H9 (cell line): ENCODE results near the gene PITX1. TPM values are rescaled to one million over a fixed set of nuclear protein-coding genes. Genes with fewer than 3 reads are reported as not detected.

Experiments used
- DNase-seq: peaks from one replicate; pipeline ENCODE4 v3.0.0-alpha.2; 2017
- H2AFZ ChIP-seq: one replicate; pipeline ENCODE4 v1.6.1; 2013; ENCODE audit warnings: mild to moderate bottlenecking, low read length, control low read depth, moderate library complexity
- H2AK5ac ChIP-seq: 2 replicates; pipeline ENCODE4 v1.6.1; 2013; ENCODE audit warnings: low read length, control low read depth, mixed read lengths; ENCODE audit not compliant: insufficient read length
- H2BK120ac ChIP-seq: one replicate; pipeline ENCODE4 v1.6.1; 2013; ENCODE audit warnings: low read depth, mild to moderate bottlenecking, low read length, control low read depth, inconsistent platforms; ENCODE audit not compliant: poor library complexity, severe bottlenecking
- H2BK12ac ChIP-seq: 2 replicates; pipeline ENCODE4 v1.6.1; 2013; ENCODE audit warnings: low read length, control low read depth, mixed read lengths, low read depth; ENCODE audit not compliant: insufficient read length
- H2BK15ac ChIP-seq: 2 replicates; pipeline ENCODE4 v1.6.1; 2013; ENCODE audit warnings: low read depth, low read length, control low read depth
- H2BK20ac ChIP-seq: one replicate; pipeline ENCODE4 v1.6.1; 2013; ENCODE audit warnings: low read depth, mild to moderate bottlenecking, low read length, control low read depth, inconsistent platforms; ENCODE audit not compliant: poor library complexity, severe bottlenecking
- H2BK5ac ChIP-seq: 2 replicates; pipeline ENCODE4 v1.6.1; 2013; ENCODE audit warnings: low read length, control low read depth, mixed read lengths; ENCODE audit not compliant: insufficient read length
- H3K14ac ChIP-seq: 2 replicates; pipeline ENCODE4 v1.6.1; 2013; ENCODE audit warnings: low read length, control low read depth; ENCODE audit not compliant: insufficient read depth
- H3K18ac ChIP-seq: 2 replicates; pipeline ENCODE4 v1.6.1; 2013; ENCODE audit warnings: low read depth, mild to moderate bottlenecking, mixed read lengths, low read length, control low read depth; ENCODE audit not compliant: insufficient read length
- H3K23ac ChIP-seq: 2 replicates; pipeline ENCODE4 v1.6.1; 2013; ENCODE audit warnings: low read length, control low read depth, mixed read lengths, low read depth; ENCODE audit not compliant: insufficient read length
- H3K23me2 ChIP-seq: 2 replicates; pipeline ENCODE4 v1.6.1; 2013; ENCODE audit warnings: low read depth, mild to moderate bottlenecking, mixed read lengths, low read length, control low read depth; ENCODE audit not compliant: insufficient read length, poor library complexity, severe bottlenecking
- H3K27ac ChIP-seq: 2 replicates; pipeline ENCODE4 v1.5.1; 2013; ENCODE audit warnings: low read length, control low read depth, mixed read lengths, low read depth; ENCODE audit not compliant: insufficient read length
- H3K27me3 ChIP-seq: 2 replicates; pipeline ENCODE4 v1.6.1; 2013; ENCODE audit warnings: low read length, control low read depth, inconsistent platforms; ENCODE audit not compliant: insufficient read depth
- H3K4ac ChIP-seq: 2 replicates; pipeline ENCODE4 v1.6.1; 2013; ENCODE audit warnings: low read depth, mild to moderate bottlenecking, control low read depth, inconsistent platforms, low read length, moderate library complexity
- H3K4me1 ChIP-seq: 2 replicates; pipeline ENCODE4 v1.6.1; 2013; ENCODE audit warnings: low read length, control low read depth, inconsistent platforms; ENCODE audit not compliant: insufficient read depth
- H3K4me2 ChIP-seq: 2 replicates; pipeline ENCODE4 v1.6.1; 2013; ENCODE audit warnings: low read length, control low read depth, mixed read lengths; ENCODE audit not compliant: insufficient read length, insufficient read depth
- H3K56ac ChIP-seq: 2 replicates; pipeline ENCODE4 v1.6.1; 2013; ENCODE audit warnings: low read depth, mild to moderate bottlenecking, mixed read lengths, low read length, control low read depth; ENCODE audit not compliant: insufficient read length
- H3K79me1 ChIP-seq: 2 replicates; pipeline ENCODE4 v1.6.1; 2013; ENCODE audit warnings: low read depth, mild to moderate bottlenecking, moderate library complexity, low read length, control low read depth, inconsistent platforms; ENCODE audit not compliant: insufficient read depth, poor library complexity, severe bottlenecking
- H3K79me2 ChIP-seq: 2 replicates; pipeline ENCODE4 v1.6.1; 2013; ENCODE audit warnings: low read length, control low read depth, inconsistent platforms; ENCODE audit not compliant: insufficient read depth
- H3K9ac ChIP-seq: 2 replicates; pipeline ENCODE4 v1.6.1; 2013; ENCODE audit warnings: low read length, control low read depth, mixed read lengths; ENCODE audit not compliant: insufficient read length; ENCODE audit errors: extremely low read depth
- H3K9me3 ChIP-seq: one replicate; pipeline ENCODE4 v1.6.1; 2013; ENCODE audit warnings: low read depth, low read length, inconsistent platforms; ENCODE audit not compliant: control insufficient read depth
- H3T11ph ChIP-seq: one replicate; pipeline ENCODE4 v1.6.1; 2013; ENCODE audit warnings: mild to moderate bottlenecking, low read length, control low read depth, inconsistent platforms
- H4K20me1 ChIP-seq: one replicate; pipeline ENCODE4 v1.6.1; 2013; ENCODE audit not compliant: control insufficient read depth, insufficient read length, insufficient read depth
- H4K5ac ChIP-seq: 2 replicates; pipeline ENCODE4 v1.6.1; 2013; ENCODE audit warnings: low read depth, mild to moderate bottlenecking, mixed read lengths, low read length, control low read depth; ENCODE audit not compliant: insufficient read length
- H4K8ac ChIP-seq: replicated peaks from 2 replicates; pipeline ENCODE4 v1.6.1; 2013; ENCODE audit warnings: low read length, control low read depth, mixed read lengths, low read depth; ENCODE audit not compliant: insufficient read length
- H4K91ac ChIP-seq: 2 replicates; pipeline ENCODE4 v1.6.1; 2013; ENCODE audit warnings: low read depth, mild to moderate bottlenecking, moderate library complexity, mixed read lengths, low read length, control low read depth; ENCODE audit not compliant: insufficient read length
- H3K27ac Mint-ChIP-seq, 3 experiments: 2 replicates in 2 of 3; 3 replicates in 1 of 3; pipeline ENCODE4 v1.8.0; 2020 to 2021; ENCODE audit warnings: mixed read lengths in 3 of 3, mild to moderate bottlenecking in 1 of 3, moderate library complexity in 1 of 3
- H3K27me3 Mint-ChIP-seq: 2 replicates; pipeline ENCODE4 v1.8.0; 2021; ENCODE audit warnings: low read depth, mild to moderate bottlenecking, moderate library complexity, mixed read lengths
- H3K36me3 Mint-ChIP-seq, 3 experiments: 2 replicates in 2 of 3; 3 replicates in 1 of 3; pipeline ENCODE4 v1.8.0; 2020 to 2021; ENCODE audit warnings: low read depth in 3 of 3, mixed read lengths in 3 of 3; ENCODE audit not compliant: insufficient read depth in 1 of 3
- H3K4me1 Mint-ChIP-seq, 2 experiments: 2 replicates each; pipeline ENCODE4 v1.8.0; 2020; ENCODE audit warnings: mixed read lengths in 2 of 2
- H3K4me3 Mint-ChIP-seq, 2 experiments: 2 replicates in 1 of 2; 3 replicates in 1 of 2; pipeline ENCODE4 v1.8.0; 2020 to 2021; ENCODE audit warnings: mild to moderate bottlenecking in 2 of 2, mixed read lengths in 2 of 2, moderate library complexity in 1 of 2
- H3K9me3 Mint-ChIP-seq, 2 experiments: 2 replicates in 1 of 2; 3 replicates in 1 of 2; pipeline ENCODE4 v1.8.0; 2020; ENCODE audit warnings: mild to moderate bottlenecking in 2 of 2, mixed read lengths in 2 of 2, moderate library complexity in 1 of 2
- WGBS: extraction: QIAGEN DNeasy Blood & Tissue Kit; methylation state at CpG from one replicate; pipeline ENCODE4 v1.1.7; 2013; ENCODE audit warnings: missing lambda C conversion rate, low lambda C conversion rate, mixed read lengths; ENCODE audit not compliant: insufficient read length; ENCODE audit errors: extremely low coverage; 5-methylcytosine and 5-hydroxymethylcytosine counted together
- total RNA-seq: library from RNA; stranded (reverse); gene quantifications from 2 replicates; pipeline ENCODE4 v1.2.1, GENCODE V29; 2021
- TF ChIP-seq, protein P1 (sequence below): fragments of 200-600 bp; sonication (generic); conservative IDR thresholded peaks from 3 replicates; pipeline ENCODE4 v1.8.0; 2021; ENCODE audit warnings: antibody characterized with exemption, mild to moderate bottlenecking

The PITX1 gene
- total RNA-seq, 1 experiment from 2014 or later = not detected

GRCh38 chr5:135048286-135048685 lies 14.3 kb upstream of the PITX1 start:
- H3K56ac ChIP-seq = no peak overlapping the region
- H2BK15ac ChIP-seq = no peak overlapping the region
- Mint-ChIP-seq H3K9me3 (no peaks in the 10 kb centered on the region; a peak in 1 of 5 replicates), H3K27me3 (peaks cover 99% of the 10 kb centered on the region), H3K4me3 (no peak overlapping the region), H3K4me1 (peaks cover 7 to 10% of the 10 kb centered on the region in 2 experiments; a peak in 3 of 4 replicates), H3K36me3 (no peaks in the 10 kb centered on the region), H3K27ac (no peak overlapping the region)
- H3K4me2 ChIP-seq = no peak overlapping the region
- H3K4ac ChIP-seq = no peak overlapping the region
- H4K8ac ChIP-seq = no peak overlapping the region
- no peak overlapping the region for H3K18ac ChIP-seq
- H3K9me3 ChIP-seq = no peaks in the 10 kb centered on the region
- H3K79me2 ChIP-seq = no peaks in the 10 kb centered on the region
- H2BK5ac ChIP-seq = no peak overlapping the region
- no peak overlapping the region for H2AFZ ChIP-seq
- H2BK120ac ChIP-seq = no peak overlapping the region
- no peak overlapping the region for H3K23ac ChIP-seq
- H3K4me1 ChIP-seq = no peaks in the 10 kb centered on the region
- no peaks in the 10 kb centered on the region for H4K20me1 ChIP-seq
- H3K79me1 ChIP-seq = no peaks in the 10 kb centered on the region
- no peak overlapping the region for H3K9ac ChIP-seq
- no peak overlapping the region for H3T11ph ChIP-seq
- no peak overlapping the region for H4K5ac ChIP-seq
- H2BK20ac ChIP-seq = no peak overlapping the region
- no peak for DNase-seq
- no peak overlapping the region for H4K91ac ChIP-seq
- no peak overlapping the region for H2AK5ac ChIP-seq
- peaks cover 7% of the 10 kb centered on the region for H3K23me2 ChIP-seq
- no peak overlapping the region for H3K27ac ChIP-seq
- H3K14ac ChIP-seq = no peak overlapping the region
- TF ChIP-seq, protein P1, sequence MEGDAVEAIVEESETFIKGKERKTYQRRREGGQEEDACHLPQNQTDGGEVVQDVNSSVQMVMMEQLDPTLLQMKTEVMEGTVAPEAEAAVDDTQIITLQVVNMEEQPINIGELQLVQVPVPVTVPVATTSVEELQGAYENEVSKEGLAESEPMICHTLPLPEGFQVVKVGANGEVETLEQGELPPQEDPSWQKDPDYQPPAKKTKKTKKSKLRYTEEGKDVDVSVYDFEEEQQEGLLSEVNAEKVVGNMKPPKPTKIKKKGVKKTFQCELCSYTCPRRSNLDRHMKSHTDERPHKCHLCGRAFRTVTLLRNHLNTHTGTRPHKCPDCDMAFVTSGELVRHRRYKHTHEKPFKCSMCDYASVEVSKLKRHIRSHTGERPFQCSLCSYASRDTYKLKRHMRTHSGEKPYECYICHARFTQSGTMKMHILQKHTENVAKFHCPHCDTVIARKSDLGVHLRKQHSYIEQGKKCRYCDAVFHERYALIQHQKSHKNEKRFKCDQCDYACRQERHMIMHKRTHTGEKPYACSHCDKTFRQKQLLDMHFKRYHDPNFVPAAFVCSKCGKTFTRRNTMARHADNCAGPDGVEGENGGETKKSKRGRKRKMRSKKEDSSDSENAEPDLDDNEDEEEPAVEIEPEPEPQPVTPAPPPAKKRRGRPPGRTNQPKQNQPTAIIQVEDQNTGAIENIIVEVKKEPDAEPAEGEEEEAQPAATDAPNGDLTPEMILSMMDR = no peak
- no peak overlapping the region for H2BK12ac ChIP-seq
- H3K27me3 ChIP-seq = peaks cover 39% of the 10 kb centered on the region; the same call in 1 of the 2 replicates
- WGBS = no CpG with 5 or more reads among the region's 2 CpGs
